GM12878 (cell line): ENCODE data around the gene GRIFIN. TPM values are rescaled to one million over a fixed set of nuclear protein-coding genes. Genes with fewer than 3 reads are reported as not detected.

Experiments used
- ATAC-seq: fragments of 200-7000 bp; cut with Tn5 transposase; 3 replicates; pipeline ENCODE4 v1.9.1; 2020; ENCODE audit warnings: mild to moderate bottlenecking, moderate library complexity
- BruUV-seq: library from RNA; stranded (reverse); fragments of 400-500 nt; replicated peaks from 2 replicates; lab custom pipeline; 2021; lab: Mats Ljungman, UMichigan
- CTCF ChIA-PET: fragments of 300-600 bp; sonication (Branson Sonifier 250); formaldehyde crosslinking; extraction: SDS; loops from one replicate; lab custom pipeline; 2021; ENCODE audit warnings: inconsistent platforms; lab: Yijun Ruan, JAX
- POLR2A ChIA-PET: fragments of 350-600 bp; formaldehyde crosslinking; extraction: SDS; loops from one replicate; lab custom pipeline; 2021; ENCODE audit warnings: inconsistent platforms; lab: Charles Lee
- RAD21 ChIA-PET: fragments of 300-600 bp; sonication (Branson Sonifier 250); formaldehyde crosslinking; loops from one replicate; lab custom pipeline; 2023; ENCODE audit warnings: antibody characterized with exemption; ENCODE audit not compliant: unreplicated experiment; lab: Charles Lee
- SMC1A ChIA-PET: fragments of 300-600 bp; sonication (Branson Sonifier 250); formaldehyde crosslinking; loops from one replicate; lab custom pipeline; 2023; ENCODE audit not compliant: unreplicated experiment, uncharacterized antibody; lab: Charles Lee
- DNase-seq: peaks from one replicate; pipeline ENCODE4 v3.0.0-alpha.2; 2011; ENCODE audit warnings: low read depth, low spot score
- FAIRE-seq: peaks from 3 replicates; lab custom pipeline; 2011; peaks lifted over from hg19 to GRCh38; lab: Jason Lieb, UNC
- H2AFZ ChIP-seq: 2 replicates; pipeline ENCODE4 v1.6.0; 2011; ENCODE audit warnings: low read depth, low read length, control low read depth; ENCODE audit not compliant: control insufficient read depth
- H3K27ac ChIP-seq: 2 replicates; pipeline ENCODE4 v1.5.1; 2011; ENCODE audit warnings: control low read depth; ENCODE audit not compliant: control insufficient read depth, insufficient read depth
- H3K27me3 ChIP-seq, 2 experiments: replicated peaks in 1 of 2; 2 replicates each; pipeline versions ENCODE4 v1.6.0 to v1.6.1; 2011; ENCODE audit warnings: low read length in 1 of 2; ENCODE audit not compliant: control insufficient read depth in 2 of 2, insufficient read depth in 2 of 2
- H3K36me3 ChIP-seq, 2 experiments: 2 replicates each; pipeline ENCODE4 v1.5.1; 2011; ENCODE audit warnings: low read length in 1 of 2; ENCODE audit not compliant: control insufficient read depth in 2 of 2, insufficient read depth in 2 of 2
- H3K4me1 ChIP-seq: 2 replicates; pipeline ENCODE4 v1.6.1; 2011; ENCODE audit warnings: mild to moderate bottlenecking, low read length, moderate library complexity, mixed read lengths; ENCODE audit not compliant: control insufficient read depth, insufficient read depth
- H3K4me2 ChIP-seq: 2 replicates; pipeline ENCODE4 v1.6.0; 2011; ENCODE audit warnings: control low read depth; ENCODE audit not compliant: control insufficient read depth, insufficient read depth
- H3K4me3 ChIP-seq: fragments of 200-600 bp; sonication (generic); 2 replicates; pipeline ENCODE4 v1.5.1; 2016
- H3K79me2 ChIP-seq: 2 replicates; pipeline ENCODE4 v1.6.0; 2011; ENCODE audit warnings: low read length; ENCODE audit not compliant: control insufficient read depth, insufficient read depth
- H3K9ac ChIP-seq: 2 replicates; pipeline ENCODE4 v1.8.0; 2011; ENCODE audit warnings: low read length, control low read depth, mixed read lengths; ENCODE audit not compliant: control insufficient read depth, insufficient read depth
- H3K9me3 ChIP-seq: replicated peaks from 3 replicates; pipeline ENCODE4 v1.5.1; 2011; ENCODE audit warnings: mild to moderate bottlenecking, low read length; ENCODE audit not compliant: control insufficient read depth, insufficient read depth
- H4K20me1 ChIP-seq: 2 replicates; pipeline ENCODE4 v1.6.0; 2011; ENCODE audit not compliant: control insufficient read depth, insufficient read depth
- BCL3 ChIP-seq: IDR thresholded peaks from 2 replicates; pipeline ENCODE4 v1.6.1; 2011; ENCODE audit warnings: borderline replicate concordance, low read depth, mild to moderate bottlenecking, moderate library complexity, low read length; ENCODE audit not compliant: insufficient read depth, poor library complexity, severe bottlenecking
- BCLAF1 ChIP-seq: fragments of 450-650 bp; IDR thresholded peaks from 2 replicates; pipeline ENCODE4 v1.6.1; 2017; ENCODE audit warnings: antibody characterized with exemption, mild to moderate bottlenecking, moderate library complexity
- E2F8 ChIP-seq: fragments of 450-650 bp; IDR thresholded peaks from 2 replicates; pipeline ENCODE4 v1.6.1; 2018; ENCODE audit warnings: mild to moderate bottlenecking, low read depth, moderate library complexity; ENCODE audit not compliant: partially characterized antibody
- RELA ChIP-seq: fragments of 450-650 bp; IDR thresholded peaks from 2 replicates; pipeline ENCODE4 v1.8.0; 2014; ENCODE audit warnings: borderline replicate concordance; ENCODE audit not compliant: partially characterized antibody
- SMAD1 ChIP-seq: fragments of 450-650 bp; IDR thresholded peaks from 2 replicates; pipeline ENCODE4 v1.6.1; 2018; ENCODE audit warnings: mild to moderate bottlenecking, low read depth; ENCODE audit not compliant: partially characterized antibody
- TAF1 ChIP-seq: IDR thresholded peaks from 2 replicates; pipeline ENCODE4 v1.6.1; 2011; ENCODE audit warnings: mild to moderate bottlenecking, low read depth, low read length, borderline replicate concordance
- WGBS: methylation state at CpG from one replicate; pipeline ENCODE4 v1.1.6; 2016; ENCODE audit warnings: low lambda C conversion rate; ENCODE audit not compliant: insufficient replicate concordance, insufficient coverage; ENCODE audit errors: missing lambda C conversion rate; 5-methylcytosine and 5-hydroxymethylcytosine counted together
- in situ Hi-C: fragments of 300-500 bp; cut with MboI; formaldehyde crosslinking; loops from 9 replicates; pipeline ENCODE4 v1.14.3; 2018; ENCODE audit warnings: mixed read lengths
- intact Hi-C: fragments of 100-400 bp; cut with micrococcal nuclease; formaldehyde crosslinking; loops from one replicate; pipeline ENCODE4 v1.14.2; 2022; ENCODE audit not compliant: unreplicated experiment
- polyA plus RNA-seq, 11 experiments: library from polyadenylated mRNA; depleted of rRNA in 4 of 11; unstranded in 6 of 11; stranded (reverse) in 5 of 11; fragments of >200 nt; fragmentation: Nextera tagmentation in 4 of 11; fragmentation: Illumina TruSeq in 1 of 11; extraction: Ambion mirVana in 4 of 11; extraction: Trizol in 1 of 11; gene quantifications; 1 replicate in 1 of 11; 2 replicates in 10 of 11; pipeline versions ENCODE4 v1.2.1 to v1.2.3, GENCODE V29; 2011 to 2016; ENCODE audit warnings: inconsistent platforms in 2 of 11, missing spikeins in 2 of 11, low read depth in 1 of 11
- total RNA-seq, 4 experiments: library from RNA; depleted of rRNA in 3 of 4; stranded (reverse); fragments of >200 nt in 3 of 4; fragmentation: Illumina TruSeq in 1 of 4; extraction: Trizol in 1 of 4; gene quantifications; 2 replicates each; pipeline versions ENCODE4 v1.2.1 to v1.2.3, GENCODE V29; 2013 to 2021

The GRIFIN gene
- total and polyA plus RNA-seq, 10 of the 15 experiments (the other 5 are each of a cell fraction or from before 2014, with no cell fraction given): not detected

- TF ChIP-seq BCLAF1 (no peak), TAF1 (no peak), E2F8 (no peak), RELA (no peak)
- TF ChIP-seq, all 136 proteins: peak for 0
Measured at GRCh38 chr7:2487586-2488271, 11.5 kb upstream of the GRIFIN start (continued).

- intact Hi-C loops (no loop called here), in situ Hi-C loops (no loop called here)
- Histone ChIP-seq H3K79me2 (no peaks in the 10 kb centered on the region), H2AFZ (no peak overlapping the region), H3K27ac (no peak overlapping the region), H3K4me3 (no peak overlapping the region), H3K9me3 (no peaks in the 10 kb centered on the region; the same call in 1 of the 3 replicates), H3K4me1 (no peaks in the 10 kb centered on the region), H4K20me1 (no peaks in the 10 kb centered on the region), H3K27me3 (no peaks in the 10 kb centered on the region), H3K36me3 (no peaks in the 10 kb centered on the region), H3K9ac (no peak overlapping the region), H3K4me2 (no peak overlapping the region)
- SMC1A ChIA-PET: no interaction called here
- FAIRE-seq: no peak
- BruUV-seq: no TSS peak
- TF ChIP-seq SMAD1 (no peak), BCL3 (peak; percentile 22)
- 70% methylated on average over 12 of the region's 12 CpGs for WGBS
- no peak for ATAC-seq
- CTCF ChIA-PET: no interaction called here
- DNase-seq: no peak
- POLR2A ChIA-PET: no interaction called here
- RAD21 ChIA-PET: no interaction called here
Measured at GRCh38 chr7:2484868-2485267, 8.7 kb upstream of the GRIFIN start.
